Measurements from ENCODE around the gene ANKS1B.

ANKS1B gene

GRCh38 chr12:98763656-98764055 lies 1221.1 kb downstream of the ANKS1B start:
- DNase-seq (ENCODE audit: low spot score): no peak

DNA sequence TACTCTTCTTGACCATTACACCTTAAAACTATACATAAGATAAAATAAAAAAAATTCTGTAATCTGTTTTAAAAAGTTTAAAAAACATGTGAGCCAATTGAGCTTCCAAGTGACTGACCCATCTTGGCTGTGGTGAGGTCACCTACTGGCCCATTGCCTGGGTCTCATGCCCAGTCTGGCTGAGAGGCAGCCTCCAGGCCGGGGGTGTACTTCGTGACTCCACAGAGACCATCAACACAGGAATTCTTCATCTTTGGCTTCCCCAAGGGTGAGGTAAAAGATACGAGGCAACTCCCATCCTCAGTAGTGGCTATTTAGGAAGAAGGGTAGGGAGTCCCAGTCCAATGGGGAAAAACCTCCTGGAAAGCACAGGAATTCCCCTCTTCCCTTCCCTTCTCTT lies 1226.4 kb downstream of the ANKS1B start:
- peak; percentile 72 for DNase-seq (ENCODE audit: low spot score)

- DNase-seq (ENCODE audit: low spot score): no peak
Observed at GRCh38 chr12:98757455-98757854, 1227.3 kb downstream of the ANKS1B start.

- DNase-seq (ENCODE audit: low spot score): peak; percentile 55
Observed at GRCh38 chr12:98755855-98756254, 1228.9 kb downstream of the ANKS1B start.

DNA sequence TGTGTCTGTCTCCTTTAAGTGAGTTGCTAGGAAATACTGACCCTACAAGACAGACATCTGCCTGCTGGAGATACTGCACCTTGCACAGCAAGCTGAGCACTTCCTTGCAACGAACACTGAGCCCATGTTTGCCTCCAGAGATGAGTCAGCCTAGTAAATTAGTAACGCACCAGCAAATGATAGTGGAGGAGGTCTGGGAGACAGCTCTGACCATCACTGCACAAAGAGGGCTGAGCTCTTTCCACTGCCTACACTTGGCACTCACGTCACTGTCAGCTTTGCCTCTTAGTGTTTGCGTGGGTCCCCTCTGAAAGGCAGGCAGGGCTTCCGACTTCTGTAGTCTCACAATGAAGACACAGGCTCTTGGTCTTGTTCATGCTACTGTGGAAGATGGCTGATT lies 1230.6 kb downstream of the ANKS1B start:
- DNase-seq (ENCODE audit: low spot score): peak; percentile 59

- peak; percentile 38 for DNase-seq (ENCODE audit: low spot score)
Observed at GRCh38 chr12:98752726-98753125, 1232.0 kb downstream of the ANKS1B start.

DNA sequence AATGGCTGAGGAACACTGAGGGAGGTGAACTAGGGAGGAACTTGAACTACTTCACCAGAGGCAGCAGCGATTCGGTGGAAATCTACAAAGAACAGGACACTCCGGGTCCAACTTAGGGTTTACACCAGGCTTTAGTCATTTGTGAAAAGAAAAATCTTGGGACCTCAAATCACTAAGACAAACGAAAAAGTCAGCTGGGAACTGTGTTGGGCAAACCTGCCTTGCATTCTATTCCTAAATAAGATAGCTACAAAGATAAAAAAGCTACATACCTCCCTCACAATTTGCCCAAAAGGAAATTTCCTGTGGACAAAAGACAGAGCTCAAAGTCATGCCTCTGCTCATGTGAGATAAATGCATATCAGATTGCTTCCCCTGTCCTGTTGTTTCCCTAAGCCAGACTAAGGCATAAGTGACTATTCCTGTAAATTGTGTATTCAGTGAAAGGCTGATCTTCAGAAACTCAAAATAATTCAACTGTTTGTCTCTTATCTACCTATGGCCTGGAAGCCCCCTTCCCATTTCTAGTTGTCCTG lies 1233.1 kb downstream of the ANKS1B start:
- no peak for DNase-seq (ENCODE audit: low spot score)

GRCh38 chr12:98750511-98750910 lies 1234.2 kb downstream of the ANKS1B start:
- DNase-seq (ENCODE audit: low spot score): no peak

- DNase-seq (ENCODE audit: low spot score): no peak
Observed at GRCh38 chr12:98748463-98748862, 1236.3 kb downstream of the ANKS1B start.

DNA sequence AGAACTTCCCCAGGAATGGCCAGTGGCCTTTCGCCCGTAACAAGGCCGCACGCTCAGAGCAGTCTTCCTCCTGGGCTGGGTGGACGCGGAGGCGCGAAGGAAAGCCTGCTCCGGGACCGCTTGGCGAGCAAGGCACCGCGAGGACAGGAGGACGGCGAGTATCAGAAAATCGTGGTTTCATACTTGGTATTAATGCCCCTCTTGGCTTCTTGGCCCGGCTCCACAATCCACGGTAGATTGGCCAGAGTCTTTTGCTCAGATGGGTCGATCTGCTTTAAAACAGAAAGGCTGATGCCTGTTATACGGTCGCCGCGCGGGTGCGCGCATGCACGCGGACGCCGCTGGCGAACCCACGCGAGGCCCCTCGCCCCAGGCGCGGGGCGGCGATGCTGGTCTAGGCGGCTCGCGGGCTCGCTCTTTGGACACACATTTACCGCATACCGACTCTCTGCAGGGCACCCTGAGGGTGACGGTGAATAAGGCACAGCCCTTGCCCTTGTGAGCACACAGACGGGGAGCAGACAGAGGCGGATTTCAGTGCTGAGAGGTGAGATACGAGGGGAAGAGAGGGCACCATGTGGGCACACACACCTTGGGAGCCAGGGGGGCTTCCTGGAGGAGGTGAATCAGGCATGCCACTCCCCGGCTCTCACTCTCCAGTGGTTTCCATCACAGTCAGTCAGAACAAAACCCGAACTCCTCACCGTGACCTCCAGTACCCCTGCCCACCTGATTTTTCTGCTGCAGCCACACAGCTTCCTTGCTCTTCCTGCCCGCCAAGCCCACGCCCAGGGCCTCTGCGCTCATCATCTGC lies 1239.0 kb downstream of the ANKS1B start:
- peak; percentile 47 for DNase-seq (ENCODE audit: low spot score)

DNA sequence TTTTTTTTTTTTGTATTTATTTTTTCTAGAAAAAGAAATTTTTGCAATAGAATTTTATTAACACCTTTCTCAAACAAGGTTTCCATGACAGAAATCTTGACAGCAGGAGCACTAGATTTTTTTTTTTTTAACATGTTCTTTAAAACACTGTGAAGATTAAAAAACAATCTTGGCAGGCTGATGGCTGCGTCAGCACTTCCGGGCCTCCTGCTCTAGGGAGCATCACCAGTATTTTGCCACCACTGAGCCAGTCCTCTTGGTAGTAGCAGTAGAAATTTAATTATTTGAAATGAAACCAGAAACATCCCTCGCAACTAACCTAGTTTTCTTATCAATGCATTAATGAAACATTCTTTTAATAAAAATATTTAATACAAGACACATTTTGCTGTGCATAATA lies 1240.1 kb downstream of the ANKS1B start:
- DNase-seq (ENCODE audit: low spot score): no peak

DNA sequence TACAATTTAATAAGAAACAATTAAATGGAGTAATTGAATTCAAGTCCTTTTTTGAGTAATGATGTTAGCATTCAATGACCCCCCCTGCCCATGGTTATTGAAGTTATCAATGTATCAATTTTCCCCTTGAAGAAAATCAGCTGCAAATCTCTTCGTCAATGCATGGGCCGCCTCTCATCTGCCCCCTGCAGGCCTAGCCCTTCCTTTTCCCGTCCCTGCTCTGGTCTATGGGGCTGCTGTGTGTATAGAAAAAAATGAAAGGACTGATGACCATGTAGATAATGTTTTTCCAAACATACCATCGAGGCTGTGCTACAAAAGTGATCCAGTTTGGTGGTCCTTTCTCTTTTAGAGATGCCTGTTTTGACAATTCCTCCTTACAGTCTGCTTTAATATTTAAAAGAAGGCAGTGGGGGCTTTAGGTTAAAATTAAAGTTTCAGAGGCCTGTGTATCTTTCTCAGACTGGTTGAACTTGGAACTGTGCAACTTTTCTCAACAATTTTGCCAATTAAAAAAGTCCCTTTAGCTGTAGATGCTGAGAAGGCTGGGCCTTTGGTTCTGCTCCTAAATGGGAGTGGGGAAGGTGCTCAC lies 1241.3 kb downstream of the ANKS1B start:
- no peak for DNase-seq (ENCODE audit: low spot score)

DNA sequence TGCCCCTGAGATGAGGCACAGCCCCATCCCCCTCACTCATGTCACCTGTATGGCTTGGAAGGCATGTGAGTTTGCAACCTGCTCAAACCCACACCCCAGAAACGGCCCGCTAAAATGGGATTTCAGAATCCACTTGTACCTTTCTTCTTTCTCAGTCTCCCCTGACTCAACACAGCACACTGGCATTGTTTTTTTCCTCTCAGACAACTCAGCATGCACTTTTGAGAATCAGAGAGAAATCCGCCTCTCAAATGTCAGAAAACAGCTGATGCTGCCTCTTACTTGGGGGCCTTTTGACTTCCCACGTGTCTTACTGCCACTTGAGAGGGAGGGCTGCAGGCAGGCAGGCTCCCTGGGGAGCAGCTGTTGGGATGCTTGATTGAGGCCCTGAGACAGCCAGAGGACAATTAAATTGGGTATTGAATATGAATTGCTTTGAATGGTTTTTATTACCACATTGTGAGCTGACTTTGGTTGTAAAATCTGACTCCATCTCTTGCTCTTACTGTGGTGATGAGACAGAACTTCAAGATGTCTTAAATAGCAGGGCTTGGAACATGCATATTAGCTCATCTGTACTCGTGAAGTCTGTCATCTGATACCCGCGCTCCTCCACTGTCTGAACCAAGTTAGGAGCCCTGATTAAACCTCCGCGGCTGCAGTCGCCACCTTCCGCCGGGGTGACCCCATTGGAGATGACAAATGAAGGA lies 1243.0 kb downstream of the ANKS1B start:
- no peak for DNase-seq (ENCODE audit: low spot score)

GRCh38 chr12:98741196-98741555 lies 1243.6 kb downstream of the ANKS1B start:
- no peak for DNase-seq (ENCODE audit: low spot score)

DNA sequence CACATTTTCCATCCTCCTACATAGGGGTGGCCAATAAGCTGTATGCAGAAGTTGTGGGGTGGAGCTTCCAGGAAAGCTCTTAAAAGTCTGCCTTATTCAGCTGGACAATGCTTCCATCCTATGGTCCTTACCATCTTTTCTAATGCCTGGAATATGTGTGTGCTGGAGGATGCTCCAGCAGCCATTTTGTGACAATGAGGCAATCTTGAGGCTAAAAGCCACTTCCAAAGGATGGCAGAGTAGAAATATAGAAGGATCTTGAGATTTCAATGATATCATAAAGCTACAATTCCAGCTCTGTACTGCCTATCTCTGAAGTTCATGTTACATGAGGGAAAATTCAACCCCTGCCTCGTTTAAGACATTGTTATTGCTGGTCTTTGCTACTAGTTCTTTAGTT lies 1244.0 kb downstream of the ANKS1B start:
- no peak for DNase-seq (ENCODE audit: low spot score)

GRCh38 chr12:98738539-98738938 lies 1246.2 kb downstream of the ANKS1B start:
- no peak for DNase-seq (ENCODE audit: low spot score)

GRCh38 chr12:98738002-98738401 lies 1246.7 kb downstream of the ANKS1B start:
- DNase-seq (ENCODE audit: low spot score): no peak

DNA sequence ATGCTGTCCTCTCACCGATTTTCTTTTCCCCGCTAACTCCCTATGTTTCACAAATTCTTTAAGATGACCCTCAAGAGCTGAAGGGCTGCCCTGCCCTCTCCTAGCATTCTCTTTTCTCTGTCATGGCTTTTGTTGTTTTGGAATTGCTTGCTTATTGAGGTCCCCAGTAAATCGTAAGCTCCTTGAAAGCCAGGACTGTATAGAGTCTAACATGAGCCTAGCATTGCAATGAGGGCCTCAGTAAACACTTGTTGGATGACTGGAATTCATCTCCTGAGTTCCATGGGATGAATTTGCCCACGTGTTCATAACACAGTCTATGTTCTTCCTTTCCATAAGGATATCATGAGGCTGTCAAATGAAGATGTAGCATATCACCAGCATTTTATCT lies 1247.4 kb downstream of the ANKS1B start:
- DNase-seq (ENCODE audit: low spot score): no peak

GRCh38 chr12:98736352-98737321 lies 1248.1 kb downstream of the ANKS1B start:
- DNase-seq (ENCODE audit: low spot score): no peak

- DNase-seq (ENCODE audit: low spot score): no peak
Observed at GRCh38 chr12:98735821-98736220, 1248.9 kb downstream of the ANKS1B start.

- no peak for DNase-seq (ENCODE audit: low spot score)
Observed at GRCh38 chr12:98733667-98734350, 1250.9 kb downstream of the ANKS1B start.

Data from GM03348 (cell line).